Erythroblast (primary cell): ENCODE results near the gene URGCP.

Source experiments
- GATA1 ChIP-seq: IDR thresholded peaks from 2 replicates; pipeline ENCODE4 v1.6.1; 2011; ENCODE audit warnings: low read depth, mild to moderate bottlenecking, control low read depth, low read length, moderate library complexity
- POLR2A ChIP-seq: IDR thresholded peaks from 2 replicates; pipeline ENCODE4 v1.6.1; 2011; ENCODE audit warnings: mild to moderate bottlenecking, low read length

DNA sequence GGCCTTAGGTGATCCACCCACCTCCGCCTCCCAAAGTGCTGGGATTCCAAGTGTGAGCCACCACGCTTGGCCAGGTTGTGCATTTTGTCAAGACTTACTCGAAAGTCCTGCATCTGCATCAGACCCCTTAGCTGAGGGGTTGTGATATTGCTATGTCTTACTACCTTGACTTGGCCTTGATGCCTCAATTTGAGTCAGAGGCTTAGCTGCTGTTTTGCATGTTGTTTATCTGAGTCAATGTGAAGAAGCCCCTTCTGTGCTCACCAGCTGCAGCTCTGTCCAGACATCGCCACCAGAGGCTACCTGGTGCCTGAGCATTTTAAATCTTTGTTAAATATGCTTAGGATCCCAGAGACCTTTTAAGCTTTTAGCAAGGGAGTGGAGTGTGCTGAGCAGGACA, 37.9 kb upstream of the URGCP start:
- TF ChIP-seq POLR2A (no peak), GATA1 (no peak)
